Adrenal gland (tissue), 12 donors: ENCODE data around the gene ZNF521. TPM values are rescaled to one million over a fixed set of nuclear protein-coding genes. Genes with fewer than 3 reads are reported as not detected.

Experiments
- DNase-seq, 7 donors: peaks; one replicate each; pipeline ENCODE4 v3.0.0-alpha.2; 2019 to 2020
- H3K27ac ChIP-seq, 5 donors: fragments of 200-600 bp; sonication (generic) in 4 of 5; 1 replicate in 3 of 5; 2 replicates in 2 of 5; pipeline versions ENCODE4 v1.5.1 to v1.8.0; 2016 to 2020; ENCODE audit warnings: mild to moderate bottlenecking in 1 of 5
- H3K27me3 ChIP-seq: fragments of 200-600 bp; 2 replicates; pipeline ENCODE4 v1.8.0; 2021
- H3K36me3 ChIP-seq, 2 donors: fragments of 200-600 bp; replicated peaks in 1 of 2; 1 replicate in 1 of 2; 2 replicates in 1 of 2; pipeline versions ENCODE4 v1.5.1 to v1.8.0; 2018 to 2022
- H3K4me1 ChIP-seq, 2 donors: fragments of 200-600 bp; replicated peaks in 1 of 2; 1 replicate in 1 of 2; 2 replicates in 1 of 2; pipeline versions ENCODE4 v1.5.1 to v1.8.0; 2018 to 2021
- H3K4me3 ChIP-seq, 4 donors: fragments of 200-600 bp; sonication (generic) in 3 of 4; one replicate each; pipeline ENCODE4 v1.5.1; 2016 to 2018
- H3K9me3 ChIP-seq, 3 donors: fragments of 200-600 bp; sonication (generic) in 1 of 3; replicated peaks in 1 of 3; 1 replicate in 2 of 3; 2 replicates in 1 of 3; pipeline versions ENCODE4 v1.5.1 to v1.8.0; 2016 to 2021
- CTCF ChIP-seq, 6 experiments: fragments of 450-650 bp in 4 of 6; fragments of 200-600 bp in 2 of 6; sonication (generic) in 1 of 6; IDR thresholded peaks; 1 replicate in 5 of 6; 2 replicates in 1 of 6; pipeline versions ENCODE4 v1.5.1 to v1.8.0; 2016 to 2021; ENCODE audit warnings: antibody characterized with exemption in 6 of 6, mild to moderate bottlenecking in 2 of 6, moderate library complexity in 1 of 6
- POLR2A ChIP-seq, 2 donors: fragments of 450-650 bp; IDR thresholded peaks; one replicate each; pipeline ENCODE4 v1.6.1; 2017; ENCODE audit warnings: antibody characterized with exemption in 2 of 2, mild to moderate bottlenecking in 2 of 2, moderate library complexity in 1 of 2
- WGBS, 4 donors: extraction: QIAGEN DNeasy Blood & Tissue Kit in 2 of 4; methylation state at CpG; one replicate each; pipeline versions ENCODE4 v1.1.5 to v1.1.7; 2013 to 2017; 5-methylcytosine and 5-hydroxymethylcytosine counted together
- intact Hi-C, 2 donors: fragments of 100-400 bp; cut with DNase I; formaldehyde crosslinking; loops; one replicate each; pipeline versions ENCODE4 v1.14.1 to v1.15.0; 2022 to 2023
- polyA plus RNA-seq, 3 donors: library from polyadenylated mRNA; stranded (reverse); fragments of 200-250 nt in 2 of 3; fragments of 350-450 nt in 1 of 3; fragmentation: Illumina TruSeq in 1 of 3; extraction: RNeasy Lipid Tissue Mini Kit (QIAGEN cat#74804) in 1 of 3; gene quantifications; one replicate each; pipeline ENCODE4 v1.2.3, GENCODE V29; 2013 to 2014
- total RNA-seq, 9 donors: library from RNA; depleted of rRNA in 4 of 9; stranded (reverse); fragments of >200 nt in 4 of 9; fragments of 120-200 nt in 1 of 9; fragmentation: NEBNext Ultra II Directional in 1 of 9; extraction: Animal tissue kit (Norgen Biotek cat#: 25700) in 1 of 9; gene quantifications; one replicate each; pipeline versions ENCODE4 v1.1.0 to v1.2.4, GENCODE V29; 2013 to 2023
- donor health status: healthy with polysubstance abuse.
- donor health status: Bipolar disorder and iron deficiency.
- donor health status: DM: yes; HTN: yes; CAD: no.
- donor health status: DM: no; HTN: no; CAD: no.
- donor health status: DM: no; HTN: no; CAD: no.
- donor health status: DM: yes; HTN: yes; CAD: no.

The ZNF521 gene
- total and polyA plus RNA-seq, 12 donors: 3.7 to 270 (median 43.0) TPM

DNA sequence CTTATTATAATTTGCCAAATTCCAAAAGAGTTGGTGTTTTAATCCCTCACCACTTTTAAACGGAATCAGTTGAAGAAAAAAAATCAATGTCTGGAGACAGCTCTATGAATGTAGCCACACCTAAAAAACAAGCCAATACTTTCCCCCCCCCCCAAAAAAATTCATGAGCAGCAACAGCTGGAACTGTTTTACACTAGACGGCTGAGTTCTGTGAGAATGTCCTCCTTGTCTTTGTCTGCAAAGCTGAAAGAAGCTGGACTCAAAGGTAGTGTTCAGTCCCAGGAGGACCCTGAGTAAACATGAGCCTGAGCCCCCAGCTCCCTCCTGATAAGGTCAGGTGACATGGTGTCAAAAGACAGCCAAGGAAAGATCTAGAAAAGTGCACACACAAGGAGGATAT is 68.2 kb downstream of the ZNF521 start:
- Histone ChIP-seq H3K4me1 (peaks cover 2 to 8% of the 10 kb centered on the region in 2 donors), H3K4me3 (no peak overlapping the region), H3K36me3 (no peaks in the 10 kb centered on the region), H3K27ac (no peak overlapping the region), H3K27me3 (no peaks in the 10 kb centered on the region), H3K9me3 (no peaks in the 10 kb centered on the region)
- 66 to 90% (median 77%) methylated on average over 2 of the region's 2 CpGs for WGBS, 4 donors
- no peak for TF ChIP-seq CTCF (IDR thresholded peaks at IDR 0.05)
- no peak for TF ChIP-seq POLR2A (IDR thresholded peaks at IDR 0.05)
- intact Hi-C loops: no loop called here
- DNase-seq: no peak

GRCh38 chr18:25282896-25283703 is 68.9 kb downstream of the ZNF521 start:
- Histone ChIP-seq H3K27ac (no peak overlapping the region), H3K9me3 (no peaks in the 10 kb centered on the region), H3K27me3 (no peaks in the 10 kb centered on the region), H3K4me1 (peaks cover 8 to 9% of the 10 kb centered on the region in 2 donors), H3K36me3 (no peaks in the 10 kb centered on the region), H3K4me3 (no peak overlapping the region)
- 79 to 85% (median 83%) methylated on average over 4 of the region's 4 CpGs for WGBS, 4 donors
- intact Hi-C loops: no loop called here
- no peak for TF ChIP-seq CTCF (IDR thresholded peaks at IDR 0.05)
- TF ChIP-seq POLR2A (IDR thresholded peaks at IDR 0.05): no peak
- no peak for DNase-seq

DNA sequence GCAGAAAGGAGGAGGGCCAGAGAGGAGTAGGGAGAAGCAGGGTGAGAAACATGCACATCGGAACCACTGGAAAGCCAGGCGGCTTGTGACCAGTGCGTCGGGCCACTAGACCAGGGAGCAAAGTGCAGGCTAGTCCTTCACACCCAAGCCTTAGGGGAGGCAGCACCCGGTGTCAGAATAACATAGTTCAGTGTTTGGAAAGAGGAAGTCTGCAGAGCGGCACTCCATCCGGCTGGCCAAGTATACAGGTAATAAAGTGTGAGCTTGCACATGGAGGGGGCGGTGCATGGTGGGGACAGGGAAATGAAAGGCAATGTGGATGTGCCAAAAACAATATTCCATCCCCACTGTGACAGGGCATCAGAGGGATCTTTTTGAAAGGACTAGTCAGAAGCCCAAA is 69.7 kb downstream of the ZNF521 start:
- Histone ChIP-seq H3K4me1 (peaks cover 8 to 9% of the 10 kb centered on the region in 2 donors), H3K9me3 (no peaks in the 10 kb centered on the region), H3K4me3 (no peak overlapping the region), H3K36me3 (no peaks in the 10 kb centered on the region), H3K27ac (no peak overlapping the region), H3K27me3 (no peaks in the 10 kb centered on the region)
- intact Hi-C loops: no loop called here
- WGBS, 4 donors: 71 to 75% (median 74%) methylated on average over 8 of the region's 8 CpGs
- DNase-seq: peak in 1 of 7 donors; percentile 15
- no peak for TF ChIP-seq CTCF (IDR thresholded peaks at IDR 0.05)

DNA sequence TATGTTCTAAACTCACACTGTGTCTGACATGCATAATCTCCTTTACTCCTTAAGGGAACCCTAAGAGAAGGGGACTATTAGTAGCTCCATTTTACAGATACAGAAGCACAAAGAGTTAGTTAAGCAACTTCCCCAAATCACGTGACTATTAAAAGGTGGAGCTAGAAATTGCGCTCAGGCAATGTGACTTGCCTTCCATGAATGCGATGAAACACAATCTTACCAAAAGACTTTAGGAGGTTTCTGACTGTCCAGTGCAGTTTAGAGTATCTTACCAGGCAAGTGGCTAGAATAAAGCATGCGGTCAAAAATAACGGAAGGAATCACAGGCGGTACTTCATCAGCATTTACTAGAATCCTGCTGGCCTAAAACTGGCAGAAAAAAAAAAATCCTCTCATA is 70.4 kb downstream of the ZNF521 start:
- intact Hi-C loops: no loop called here
- Histone ChIP-seq H3K4me3 (no peak overlapping the region), H3K36me3 (no peaks in the 10 kb centered on the region), H3K27ac (no peak overlapping the region), H3K9me3 (no peaks in the 10 kb centered on the region), H3K4me1 (peaks cover 8 to 9% of the 10 kb centered on the region in 2 donors), H3K27me3 (no peaks in the 10 kb centered on the region)
- 68 to 87% (median 85%) methylated on average over 6 of the region's 6 CpGs for WGBS, 4 donors
- DNase-seq: no peak
- TF ChIP-seq CTCF (IDR thresholded peaks at IDR 0.05) (no peak), POLR2A (IDR thresholded peaks at IDR 0.05) (no peak)
